Measurements from ENCODE around the gene GKN1.

Gene GKN1

GRCh38 chr2:68987021-68987503 is 12.6 kb downstream of the GKN1 start:
- no peak overlapping the region for H3K4me3 ChIP-seq (ENCODE audit: low read depth, low read length)
- DNase-seq (ENCODE audit: low read depth), result no peak
- TF ChIP-seq, protein P1, sequence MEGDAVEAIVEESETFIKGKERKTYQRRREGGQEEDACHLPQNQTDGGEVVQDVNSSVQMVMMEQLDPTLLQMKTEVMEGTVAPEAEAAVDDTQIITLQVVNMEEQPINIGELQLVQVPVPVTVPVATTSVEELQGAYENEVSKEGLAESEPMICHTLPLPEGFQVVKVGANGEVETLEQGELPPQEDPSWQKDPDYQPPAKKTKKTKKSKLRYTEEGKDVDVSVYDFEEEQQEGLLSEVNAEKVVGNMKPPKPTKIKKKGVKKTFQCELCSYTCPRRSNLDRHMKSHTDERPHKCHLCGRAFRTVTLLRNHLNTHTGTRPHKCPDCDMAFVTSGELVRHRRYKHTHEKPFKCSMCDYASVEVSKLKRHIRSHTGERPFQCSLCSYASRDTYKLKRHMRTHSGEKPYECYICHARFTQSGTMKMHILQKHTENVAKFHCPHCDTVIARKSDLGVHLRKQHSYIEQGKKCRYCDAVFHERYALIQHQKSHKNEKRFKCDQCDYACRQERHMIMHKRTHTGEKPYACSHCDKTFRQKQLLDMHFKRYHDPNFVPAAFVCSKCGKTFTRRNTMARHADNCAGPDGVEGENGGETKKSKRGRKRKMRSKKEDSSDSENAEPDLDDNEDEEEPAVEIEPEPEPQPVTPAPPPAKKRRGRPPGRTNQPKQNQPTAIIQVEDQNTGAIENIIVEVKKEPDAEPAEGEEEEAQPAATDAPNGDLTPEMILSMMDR (IDR thresholded peaks at IDR 0.05; ENCODE audit: low read depth, low read length), result no peak
- TF ChIP-seq MYC (IDR thresholded peaks at IDR 0.05; ENCODE audit: low read depth, low read length) (no peak), MAX (IDR thresholded peaks at IDR 0.05; ENCODE audit: low read depth, low read length) (no peak), POLR2A (IDR thresholded peaks at IDR 0.05; ENCODE audit: extremely low read depth, insufficient read length) (no peak)

- no peak for DNase-seq (ENCODE audit: low read depth)
- H3K4me3 ChIP-seq (ENCODE audit: low read depth, low read length), result no peak overlapping the region
- TF ChIP-seq POLR2A (IDR thresholded peaks at IDR 0.05; ENCODE audit: extremely low read depth, insufficient read length) (no peak), MAX (IDR thresholded peaks at IDR 0.05; ENCODE audit: low read depth, low read length) (no peak), MYC (IDR thresholded peaks at IDR 0.05; ENCODE audit: low read depth, low read length) (no peak)
- TF ChIP-seq, protein P1 (IDR thresholded peaks at IDR 0.05; ENCODE audit: low read depth, low read length), result no peak
These were observed 14.6 kb downstream of the GKN1 start for GRCh38 chr2:68989035-68989434.

DNA sequence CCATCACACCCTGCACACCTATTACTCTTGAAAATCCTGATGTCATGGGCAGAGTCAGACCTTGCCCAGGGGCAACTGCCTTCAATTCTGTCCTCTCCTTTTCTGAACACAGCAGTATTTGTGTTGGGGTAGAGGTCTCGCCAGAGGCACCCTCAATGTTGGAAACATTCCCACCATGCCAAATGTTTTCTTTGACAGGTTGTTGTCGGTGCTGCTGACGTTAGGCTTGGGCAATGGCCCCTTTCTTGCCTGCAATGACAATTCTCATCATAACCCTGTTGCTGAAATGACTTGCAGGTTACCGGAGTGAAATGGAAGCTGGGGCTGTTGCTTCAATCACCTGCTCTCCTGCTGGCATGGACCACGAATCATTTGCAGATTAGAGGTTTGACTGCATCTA is 17.9 kb downstream of the GKN1 start:
- TF ChIP-seq MAX (IDR thresholded peaks at IDR 0.05; ENCODE audit: low read depth, low read length) (no peak), MYC (IDR thresholded peaks at IDR 0.05; ENCODE audit: low read depth, low read length) (no peak), POLR2A (IDR thresholded peaks at IDR 0.05; ENCODE audit: extremely low read depth, insufficient read length) (no peak)
- TF ChIP-seq, protein P1 (IDR thresholded peaks at IDR 0.05; ENCODE audit: low read depth, low read length), result no peak
- DNase-seq (ENCODE audit: low read depth), result no peak
- H3K4me3 ChIP-seq (ENCODE audit: low read depth, low read length), result no peak overlapping the region

- H3K4me3 ChIP-seq (ENCODE audit: low read depth, low read length), result no peak overlapping the region
- DNase-seq (ENCODE audit: low read depth), result no peak
- TF ChIP-seq MYC (IDR thresholded peaks at IDR 0.05; ENCODE audit: low read depth, low read length), result no peak
- TF ChIP-seq MAX (IDR thresholded peaks at IDR 0.05; ENCODE audit: low read depth, low read length), result no peak
- TF ChIP-seq POLR2A (IDR thresholded peaks at IDR 0.05; ENCODE audit: extremely low read depth, insufficient read length), result no peak
These were observed 18.5 kb downstream of the GKN1 start for GRCh38 chr2:68992933-68993332.

DNA sequence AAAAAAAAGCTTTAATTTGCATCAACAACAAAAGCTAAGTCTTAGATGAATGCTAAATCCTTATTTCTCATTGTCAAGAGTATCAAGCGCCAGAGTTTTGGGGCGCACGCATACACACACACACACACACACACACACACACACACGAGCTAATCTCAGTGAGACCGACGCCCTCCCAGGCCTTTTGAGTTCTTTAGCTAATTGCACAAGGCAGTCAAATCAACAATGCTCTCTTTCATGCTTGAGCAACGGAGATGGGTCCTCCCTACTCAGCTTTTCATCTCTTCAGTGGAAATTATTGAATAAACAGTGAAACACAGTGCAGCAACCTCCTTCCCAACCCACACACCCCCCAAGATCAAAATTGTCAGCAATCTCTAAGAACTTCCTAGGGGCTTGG is 19.2 kb downstream of the GKN1 start:
- no peak overlapping the region for H3K4me3 ChIP-seq (ENCODE audit: low read depth, low read length)
- no peak for DNase-seq (ENCODE audit: low read depth)
- TF ChIP-seq POLR2A (IDR thresholded peaks at IDR 0.05; ENCODE audit: extremely low read depth, insufficient read length) (no peak), MAX (IDR thresholded peaks at IDR 0.05; ENCODE audit: low read depth, low read length) (no peak), MYC (IDR thresholded peaks at IDR 0.05; ENCODE audit: low read depth, low read length) (no peak)
- TF ChIP-seq, protein P1 (IDR thresholded peaks at IDR 0.05; ENCODE audit: low read depth, low read length), result no peak

GRCh38 chr2:68994864-68995263 is 20.4 kb downstream of the GKN1 start:
- TF ChIP-seq, protein P1 (IDR thresholded peaks at IDR 0.05; ENCODE audit: low read depth, low read length), result no peak
- TF ChIP-seq POLR2A (IDR thresholded peaks at IDR 0.05; ENCODE audit: extremely low read depth, insufficient read length) (no peak), MAX (IDR thresholded peaks at IDR 0.05; ENCODE audit: low read depth, low read length) (no peak)
- no peak for DNase-seq (ENCODE audit: low read depth)
- H3K4me3 ChIP-seq (ENCODE audit: low read depth, low read length), result no peak overlapping the region
